Stimulated activated CD4-positive, alpha-beta T cell treated with anti-CD3 and anti-CD28 coated beads, Interleukin-4, amount 100 ng/mL, for 1 hour (primary cell): ENCODE results near the gene FUBP3.

Source experiments
- DNase-seq: peaks from one replicate; pipeline ENCODE4 v3.0.0-alpha.2; 2020

The FUBP3 gene, protein sequence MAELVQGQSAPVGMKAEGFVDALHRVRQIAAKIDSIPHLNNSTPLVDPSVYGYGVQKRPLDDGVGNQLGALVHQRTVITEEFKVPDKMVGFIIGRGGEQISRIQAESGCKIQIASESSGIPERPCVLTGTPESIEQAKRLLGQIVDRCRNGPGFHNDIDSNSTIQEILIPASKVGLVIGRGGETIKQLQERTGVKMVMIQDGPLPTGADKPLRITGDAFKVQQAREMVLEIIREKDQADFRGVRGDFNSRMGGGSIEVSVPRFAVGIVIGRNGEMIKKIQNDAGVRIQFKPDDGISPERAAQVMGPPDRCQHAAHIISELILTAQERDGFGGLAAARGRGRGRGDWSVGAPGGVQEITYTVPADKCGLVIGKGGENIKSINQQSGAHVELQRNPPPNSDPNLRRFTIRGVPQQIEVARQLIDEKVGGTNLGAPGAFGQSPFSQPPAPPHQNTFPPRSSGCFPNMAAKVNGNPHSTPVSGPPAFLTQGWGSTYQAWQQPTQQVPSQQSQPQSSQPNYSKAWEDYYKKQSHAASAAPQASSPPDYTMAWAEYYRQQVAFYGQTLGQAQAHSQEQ

DNA sequence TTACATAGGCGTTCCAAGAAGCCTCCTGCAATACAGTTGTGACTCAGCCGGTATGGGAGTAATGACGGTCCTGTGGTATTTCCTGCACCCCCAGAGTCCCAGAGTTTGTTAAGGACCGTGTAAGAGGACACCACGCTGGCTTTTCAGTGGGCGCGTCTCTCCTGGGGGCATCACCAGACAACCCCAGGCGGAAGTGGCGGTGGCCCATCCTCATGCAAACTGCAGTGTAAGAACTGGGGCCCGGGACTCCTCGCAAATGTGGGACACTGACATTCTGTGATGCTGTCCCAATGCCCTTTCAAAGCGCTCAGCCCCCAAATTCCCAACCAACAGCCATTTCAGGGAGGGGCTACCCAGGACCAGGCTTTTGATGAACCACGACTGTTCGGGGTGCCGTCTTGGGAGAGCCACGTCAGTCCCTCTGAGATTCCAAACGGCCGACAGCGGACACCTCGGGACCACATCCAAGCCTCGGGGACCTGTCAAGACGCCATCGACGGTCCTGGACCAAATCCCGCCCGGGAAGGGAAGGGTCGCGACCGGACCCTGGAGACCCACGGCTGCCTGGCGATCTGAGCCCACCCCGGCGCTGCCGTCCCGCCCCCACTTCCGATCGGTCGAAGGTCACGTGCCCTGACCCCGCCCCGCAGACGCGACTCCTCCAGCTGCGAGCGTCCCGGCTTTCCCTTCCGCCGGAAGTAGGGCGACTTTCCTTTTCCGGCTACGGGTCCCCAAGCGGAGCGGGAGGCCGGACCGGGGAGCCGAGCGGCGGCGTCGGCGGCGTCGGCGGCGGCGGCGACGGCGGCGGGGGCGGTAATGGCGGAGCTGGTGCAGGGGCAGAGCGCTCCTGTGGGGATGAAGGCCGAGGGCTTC, at the start of gene FUBP3:
Gene FUBP3 (plus strand): TSS at position 713 of the 873 bp plus-strand sequence. CDS start 104 bp downstream, at position 817.
- peak; percentile 93 for DNase-seq

DNA sequence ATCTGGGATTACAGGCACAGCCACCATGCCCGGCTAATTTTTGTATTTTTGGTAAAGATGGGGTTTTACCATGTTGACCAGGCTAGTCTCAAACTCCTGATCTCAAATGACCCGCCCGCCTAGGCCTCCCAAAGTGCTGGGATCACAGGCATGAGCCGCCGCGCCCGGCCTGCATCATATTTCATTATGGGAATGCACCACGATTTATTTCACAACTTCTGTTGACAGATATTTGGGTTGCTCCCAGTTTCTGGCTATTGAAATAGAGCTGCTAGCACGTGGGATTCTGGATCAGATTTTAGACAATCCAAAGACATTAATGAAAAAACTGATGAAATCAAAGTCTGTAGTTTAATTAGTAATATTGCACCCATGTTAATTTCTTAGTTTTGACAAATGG, 48.4 kb upstream of the FUBP3 start:
- no peak for DNase-seq

DNA sequence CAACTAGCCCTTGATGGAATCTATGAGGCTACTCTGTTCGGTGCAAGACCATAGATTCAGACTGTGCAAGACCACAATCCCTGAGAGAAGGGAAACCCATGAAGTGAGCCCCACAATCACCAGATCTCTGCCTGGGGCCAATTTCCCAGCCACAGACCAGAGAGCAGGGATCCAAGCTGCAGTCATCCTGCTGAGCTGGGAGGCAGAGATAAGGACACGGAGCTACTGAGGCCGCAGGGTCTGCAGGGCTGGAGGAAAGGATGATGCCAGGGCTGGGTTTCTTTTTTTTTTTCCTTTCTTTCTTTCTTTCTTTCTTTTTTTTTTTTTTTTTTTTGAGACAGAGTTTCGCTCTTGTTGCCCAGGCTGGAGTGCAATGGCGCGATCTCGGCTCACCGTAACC, 47.7 kb upstream of the FUBP3 start:
- no peak for DNase-seq

DNA sequence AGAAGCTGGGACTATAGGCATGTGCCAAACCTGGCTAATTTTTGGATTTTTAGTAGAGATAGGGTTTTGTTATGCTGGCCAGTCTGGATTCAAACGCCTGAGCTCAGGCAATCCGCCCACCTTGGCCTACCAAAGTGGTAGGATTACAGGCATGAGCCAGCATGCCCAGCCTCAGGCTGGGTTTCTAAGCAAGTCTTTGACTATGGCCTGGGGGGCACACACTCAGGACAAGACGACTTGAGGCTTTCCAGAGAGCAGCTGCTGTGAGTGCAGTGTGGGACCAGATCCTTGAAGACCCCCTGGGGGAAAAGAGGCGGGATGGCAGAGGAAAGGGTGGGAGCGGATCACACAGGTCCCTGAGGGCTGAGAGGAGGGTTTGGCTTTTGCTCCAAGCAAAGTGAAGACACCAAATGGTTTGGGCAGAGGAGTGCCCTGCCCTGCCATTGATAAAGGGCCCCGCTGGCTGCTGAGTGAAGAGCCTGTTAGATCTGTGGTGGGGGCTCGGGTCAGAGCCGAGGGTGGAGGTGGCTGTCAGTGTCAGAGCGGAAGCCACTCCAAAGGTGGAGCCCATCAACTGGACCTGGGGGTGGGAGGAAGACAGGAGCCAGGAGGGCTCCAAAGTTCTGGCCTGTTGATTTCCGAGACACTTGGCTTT, 46.8 kb upstream of the FUBP3 start:
- DNase-seq, result no peak

DNA sequence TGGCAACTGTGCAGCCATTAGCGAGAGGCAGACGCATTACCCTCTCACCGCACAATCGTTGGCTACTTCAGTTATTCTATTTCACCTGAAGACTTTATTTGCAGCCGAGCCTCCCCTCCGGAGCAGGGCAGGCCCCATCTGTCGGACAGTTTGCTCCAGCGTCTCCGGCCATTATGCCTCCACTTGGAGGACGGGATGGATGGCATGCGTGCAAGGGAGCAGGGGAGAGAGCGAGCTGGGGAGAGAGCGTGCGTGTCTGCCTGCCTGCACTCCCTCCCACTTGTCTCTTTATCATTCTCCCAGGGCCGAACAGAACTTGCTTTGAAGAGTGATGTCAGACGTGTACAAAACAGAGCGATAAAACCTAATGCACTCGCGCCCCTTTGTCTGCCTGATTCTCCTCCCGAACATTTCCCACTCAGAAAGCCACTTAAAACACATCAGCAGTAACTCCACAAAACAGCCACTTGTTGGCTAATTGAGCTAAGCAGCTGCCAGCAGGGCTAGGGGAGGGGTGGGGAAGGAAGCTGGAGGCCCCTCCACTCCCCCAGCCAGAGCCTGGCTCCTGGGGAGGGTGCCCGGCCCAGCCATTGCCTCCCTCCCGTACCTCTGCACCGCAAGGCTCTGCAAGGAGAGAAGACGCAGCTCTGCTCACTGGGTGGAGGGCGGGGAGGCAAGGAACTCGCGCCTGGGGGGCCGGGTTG, 43.4 kb upstream of the FUBP3 start:
- DNase-seq, result no peak

DNA sequence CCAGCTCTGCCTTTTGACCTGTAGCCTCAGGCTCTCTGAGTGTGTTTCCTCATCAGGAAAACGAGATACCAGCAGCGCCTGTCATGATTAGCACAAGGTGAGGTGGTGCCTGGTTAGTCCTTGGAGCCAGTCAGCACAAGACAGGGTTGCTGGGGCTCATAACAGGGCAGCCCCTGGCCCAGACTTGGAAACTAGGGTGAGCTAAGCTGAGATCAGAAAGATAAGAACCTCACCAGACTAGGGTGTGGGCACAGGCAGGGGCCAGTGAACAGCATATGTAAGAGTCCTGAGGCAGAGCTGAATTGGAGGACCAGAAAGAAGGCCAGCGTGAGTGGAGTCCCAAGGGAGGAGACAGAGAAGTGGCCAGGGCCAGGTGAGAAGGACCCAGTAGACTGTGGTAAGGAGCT, 42.7 kb upstream of the FUBP3 start:
- no peak for DNase-seq

DNA sequence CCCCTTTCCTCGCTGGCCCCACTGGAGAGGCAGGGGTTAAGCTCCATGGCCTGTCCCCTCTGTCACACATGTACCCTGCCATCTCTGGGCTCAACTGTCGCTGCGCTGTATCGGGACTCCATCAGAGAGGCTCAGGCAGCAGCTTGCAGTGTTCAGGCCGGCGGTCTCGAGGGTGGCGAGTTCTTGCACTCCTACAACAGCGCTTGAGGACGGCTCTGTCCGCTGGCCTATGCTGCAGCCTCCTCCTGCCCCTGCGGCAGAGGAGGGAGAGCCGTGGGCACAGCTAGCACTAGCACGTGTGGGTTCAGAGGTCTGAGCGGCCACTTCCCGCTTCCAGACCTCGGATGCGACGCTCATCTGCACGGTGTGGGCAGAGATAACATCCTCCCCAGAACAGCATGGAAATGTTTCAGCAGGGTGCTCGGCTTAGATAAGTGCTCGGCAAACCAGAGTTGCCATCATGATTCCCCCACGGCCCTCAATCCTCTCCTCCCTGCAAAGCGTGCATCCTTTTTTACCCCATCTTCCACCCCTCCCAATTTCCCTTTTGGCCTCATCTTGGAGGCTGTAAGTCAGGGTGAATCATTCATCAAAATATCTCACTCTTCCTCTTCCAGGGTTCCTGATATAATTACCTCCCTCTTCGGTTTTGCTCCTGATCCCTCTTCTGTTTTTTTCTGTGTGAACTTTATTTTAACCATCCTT, 41.9 kb upstream of the FUBP3 start:
- no peak for DNase-seq

DNA sequence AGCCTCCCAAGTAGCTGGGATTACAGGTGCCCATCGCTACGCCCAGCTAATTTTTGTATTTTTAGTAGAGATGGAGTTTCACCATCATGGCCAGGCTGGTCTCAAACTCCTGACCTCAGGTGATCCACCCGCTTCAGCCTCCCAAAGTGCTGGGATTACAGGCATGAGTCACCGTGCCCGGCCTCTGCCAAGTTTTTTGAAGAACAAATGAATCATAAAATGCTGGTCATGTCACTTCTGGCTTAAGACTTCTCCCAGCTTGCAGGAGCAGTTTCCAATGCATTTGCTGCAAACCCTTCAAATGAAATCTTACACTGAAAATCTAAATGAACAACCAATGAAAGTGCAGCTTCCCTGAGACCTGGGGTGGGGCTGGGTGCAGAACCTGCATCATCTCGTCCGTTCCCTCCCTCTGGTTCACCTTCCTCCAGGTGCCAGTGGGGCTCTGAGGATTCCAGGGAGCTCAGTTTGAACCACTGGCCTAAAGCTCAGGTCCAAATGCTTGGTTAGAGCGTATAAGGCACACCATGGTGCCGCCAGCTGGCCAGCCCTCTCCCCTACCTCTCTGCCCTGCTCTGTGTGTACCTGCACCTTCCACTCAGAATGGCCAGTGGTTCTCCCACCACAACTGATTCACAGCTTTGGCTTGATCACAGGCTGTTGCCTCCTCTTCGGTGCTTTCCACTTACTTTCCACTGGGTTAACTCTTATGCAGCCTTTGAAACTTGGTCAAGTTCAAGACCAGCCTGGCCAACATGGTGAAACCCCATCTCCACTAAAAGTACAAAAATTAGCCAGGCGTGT, 39.8 kb upstream of the FUBP3 start:
- DNase-seq, result no peak

DNA sequence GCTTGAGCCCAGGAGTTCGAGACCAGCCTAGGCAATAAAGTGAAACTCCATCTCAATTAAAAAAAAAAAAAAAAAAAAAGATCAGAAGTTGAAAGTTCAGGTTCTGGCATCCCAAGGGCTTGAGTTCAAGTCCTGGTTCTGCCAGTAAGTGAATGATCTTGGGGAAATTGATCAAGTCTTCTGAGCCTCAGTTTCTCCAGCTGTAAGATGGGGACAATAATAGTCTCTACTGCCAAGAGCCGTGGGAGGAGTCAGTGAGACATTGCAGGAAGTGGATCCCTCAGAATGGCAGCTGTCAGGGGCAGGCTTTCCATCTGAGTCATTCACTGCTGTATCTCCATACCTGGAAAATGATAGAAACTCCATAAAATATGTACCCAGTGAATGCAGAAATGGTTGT, 37.8 kb upstream of the FUBP3 start:
- DNase-seq, result no peak

DNA sequence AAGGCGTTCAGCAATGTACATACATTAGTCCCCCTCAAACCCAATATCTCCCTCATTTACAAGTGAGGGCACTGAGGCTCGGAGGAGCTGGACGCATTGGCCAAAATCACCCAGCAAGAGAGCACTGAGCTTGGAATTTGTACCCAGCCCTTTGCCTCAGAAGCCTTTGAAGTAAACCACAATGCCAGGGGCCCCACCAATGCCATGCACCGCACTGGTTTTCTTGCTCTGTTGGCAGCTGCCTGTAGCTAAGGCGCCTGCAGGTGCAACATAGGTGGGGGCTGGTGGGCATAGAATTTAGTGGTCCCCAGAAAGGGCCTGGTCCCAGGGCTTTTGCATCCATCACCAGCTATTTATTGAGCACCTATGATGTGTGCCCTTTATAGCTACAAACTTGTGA, 37.3 kb upstream of the FUBP3 start:
- no peak for DNase-seq

DNA sequence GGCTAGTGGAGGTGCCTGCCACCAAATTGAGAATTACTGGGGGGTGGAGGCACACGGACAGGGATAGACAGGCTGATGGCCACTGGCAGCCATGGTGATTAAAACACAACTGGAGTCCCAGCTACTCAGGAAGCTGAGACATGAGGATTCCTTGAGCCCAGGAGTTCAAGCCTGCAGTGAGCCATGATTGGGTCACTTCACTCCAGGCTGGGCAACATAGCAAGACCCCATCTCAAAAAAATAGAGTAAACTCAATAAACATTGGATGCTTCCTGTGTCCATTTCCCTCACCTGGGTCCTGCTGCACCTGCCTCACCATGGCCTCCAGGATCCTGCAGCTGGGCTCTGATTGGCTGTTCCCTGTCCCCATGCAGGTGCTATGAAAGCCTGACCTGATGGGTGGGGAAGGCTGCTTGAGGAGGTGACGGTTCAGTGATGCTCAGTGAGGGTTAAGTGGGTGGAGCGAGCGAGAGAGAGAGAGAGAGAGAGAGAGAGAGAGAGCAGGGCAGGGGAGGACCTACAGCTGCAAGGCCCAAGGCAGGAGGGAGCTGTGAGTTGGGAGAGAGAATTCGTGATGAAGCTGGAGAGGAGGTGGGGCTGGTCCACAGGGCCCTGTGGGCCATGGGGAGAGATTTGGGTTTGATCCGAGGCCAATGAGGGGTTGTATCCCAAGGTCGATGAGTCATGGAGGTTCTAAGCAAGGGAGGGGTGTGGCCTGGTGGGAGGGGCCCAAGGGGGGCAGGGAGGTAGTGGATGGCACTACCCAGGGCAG, 36.7 kb upstream of the FUBP3 start:
- DNase-seq, result no peak

DNA sequence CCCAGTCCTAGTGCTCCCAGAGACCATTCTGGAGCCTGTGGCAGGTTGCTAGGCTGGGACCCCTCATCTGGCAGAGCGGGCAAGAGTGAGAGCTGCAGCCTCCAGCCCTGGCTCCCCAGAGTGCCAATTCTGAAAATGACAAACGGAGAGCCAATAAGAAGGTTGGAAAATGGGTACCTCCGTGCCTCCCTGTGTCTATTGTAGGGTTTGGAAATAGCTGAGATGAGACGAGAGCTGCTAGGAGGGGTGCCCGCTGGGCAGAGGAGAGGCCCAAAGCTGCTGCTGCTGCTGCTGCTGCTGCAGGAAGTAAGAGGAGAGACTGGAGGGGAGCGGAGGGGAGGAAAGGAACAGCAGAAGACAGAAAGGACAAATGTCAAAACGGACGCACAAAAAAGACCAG, 36.0 kb upstream of the FUBP3 start:
- DNase-seq, result no peak

DNA sequence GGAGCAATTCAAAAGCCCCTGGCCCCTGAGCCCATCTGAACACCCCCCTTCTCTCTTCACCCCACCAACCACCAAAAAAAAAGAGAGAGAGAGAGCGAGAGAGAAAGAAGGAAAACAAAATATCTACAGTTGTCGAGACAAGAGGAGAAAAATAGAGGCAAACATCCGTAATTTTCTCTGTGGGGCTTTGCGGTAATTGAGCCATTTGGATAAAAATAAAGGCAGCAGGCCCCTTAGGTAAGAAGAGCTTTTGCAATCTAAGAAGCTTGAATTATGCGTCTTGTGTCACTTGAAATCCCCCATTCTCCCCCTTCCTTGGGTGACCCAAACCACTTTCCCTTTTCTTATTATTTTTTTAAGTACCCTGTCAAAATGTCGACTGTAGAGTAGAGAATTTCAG, 35.5 kb upstream of the FUBP3 start:
- DNase-seq, result no peak

DNA sequence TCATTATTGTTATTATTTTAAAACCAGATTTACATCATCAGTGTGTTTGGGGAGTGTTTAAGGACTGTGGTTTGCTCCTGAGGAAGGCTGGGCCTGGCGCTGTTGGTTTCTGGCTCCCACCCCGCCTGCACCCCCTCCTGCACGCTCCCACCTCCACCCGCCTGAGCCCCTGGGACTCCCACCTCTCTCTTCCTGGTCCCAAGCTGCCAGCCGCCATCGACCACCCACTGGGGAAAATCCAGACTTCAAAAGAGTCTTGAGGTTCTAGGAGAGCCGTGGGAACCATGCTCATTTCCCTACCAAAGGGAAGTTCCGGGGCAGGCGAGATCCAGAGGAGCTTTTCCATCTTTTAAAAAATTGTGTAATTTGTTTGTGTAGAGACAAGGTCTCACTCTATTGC, 35.0 kb upstream of the FUBP3 start:
- DNase-seq, result no peak

DNA sequence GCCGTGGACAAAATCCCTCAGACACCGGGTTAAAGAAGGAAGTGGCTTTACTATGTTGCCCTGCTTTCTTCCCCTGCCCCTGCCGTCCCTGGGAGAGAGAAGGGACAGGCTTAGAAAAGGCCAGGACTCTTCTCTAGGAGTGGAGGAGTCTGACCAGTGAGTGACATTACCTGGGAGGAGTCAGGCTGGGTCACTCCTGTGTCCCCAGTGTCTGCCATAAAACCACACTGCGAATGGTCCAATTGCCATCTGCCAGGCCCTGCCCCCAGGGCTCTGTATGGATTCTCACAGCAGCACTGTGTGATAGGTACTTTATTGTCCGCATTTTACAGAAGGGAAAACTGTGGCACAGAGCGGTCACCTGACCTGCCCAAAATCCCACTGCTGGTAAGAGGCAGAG, 31.3 kb upstream of the FUBP3 start:
- no peak for DNase-seq

DNA sequence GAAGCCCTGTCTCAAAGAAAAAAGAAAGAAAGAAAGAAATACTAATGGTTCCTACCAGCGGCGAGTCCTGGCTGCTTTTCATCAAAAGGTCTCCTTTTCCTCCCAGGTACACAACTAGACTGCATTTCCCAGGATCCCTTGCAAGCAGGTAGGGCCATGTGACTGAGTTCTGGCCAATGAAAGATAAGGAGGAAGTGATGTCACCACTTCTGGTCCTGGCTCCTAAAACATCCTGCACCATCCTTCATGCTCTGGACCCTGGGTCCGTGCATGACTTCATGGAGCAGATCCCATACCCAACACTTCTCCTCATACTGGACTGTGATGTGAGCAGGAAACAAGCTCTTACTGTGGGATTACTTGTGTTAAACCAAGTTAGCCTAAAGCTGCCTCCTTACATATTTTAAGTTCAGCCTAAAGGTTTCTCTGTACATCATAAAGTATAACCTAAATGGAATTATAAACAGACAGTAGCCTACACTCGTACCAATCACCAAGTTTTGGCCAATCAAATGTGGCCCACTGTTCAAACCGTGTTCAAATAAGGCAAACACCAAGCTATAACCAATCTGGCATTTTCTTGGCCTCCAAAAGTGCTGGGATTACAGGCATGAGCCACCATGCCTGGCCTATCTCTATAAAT, 30.2 kb upstream of the FUBP3 start:
- no peak for DNase-seq

DNA sequence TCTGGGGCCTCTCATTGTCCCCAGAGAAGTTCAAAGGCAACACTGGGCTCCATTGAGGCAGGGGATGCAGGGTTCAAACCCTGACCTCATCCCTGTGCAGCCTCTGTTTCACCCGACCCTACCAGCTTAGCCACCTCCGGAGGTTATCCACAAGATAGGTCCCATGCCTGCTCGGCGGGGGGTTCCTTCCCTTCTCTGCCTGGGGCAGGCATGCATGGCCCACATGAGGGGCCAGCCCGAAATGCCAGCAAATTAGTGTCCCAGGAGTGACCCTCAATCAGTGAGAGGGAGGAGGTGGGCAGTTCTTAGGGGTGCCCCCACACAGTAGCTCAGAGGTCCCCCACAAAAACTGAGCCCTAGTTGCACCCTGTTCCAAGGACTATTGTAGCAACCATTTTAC, 24.8 kb upstream of the FUBP3 start:
- no peak for DNase-seq

DNA sequence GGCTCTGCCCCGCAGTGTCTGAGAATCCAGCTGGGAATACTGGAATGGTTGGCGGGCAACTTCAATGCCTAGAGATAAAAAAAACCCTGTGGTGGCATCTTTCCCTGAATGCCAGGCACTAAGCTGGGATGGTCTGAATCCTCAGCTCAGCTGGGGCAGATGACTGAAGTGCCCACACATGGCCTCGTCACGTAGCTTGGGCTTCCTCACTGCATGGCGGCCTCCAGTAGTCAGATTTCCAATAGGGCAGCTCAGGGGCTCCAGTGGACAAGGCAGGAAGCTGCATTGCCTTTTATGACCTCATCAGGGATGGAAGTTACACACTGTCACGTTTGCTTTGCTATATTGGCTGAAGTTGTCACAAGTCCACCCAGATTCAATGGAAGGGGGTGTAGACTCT, 24.3 kb upstream of the FUBP3 start:
- no peak for DNase-seq

DNA sequence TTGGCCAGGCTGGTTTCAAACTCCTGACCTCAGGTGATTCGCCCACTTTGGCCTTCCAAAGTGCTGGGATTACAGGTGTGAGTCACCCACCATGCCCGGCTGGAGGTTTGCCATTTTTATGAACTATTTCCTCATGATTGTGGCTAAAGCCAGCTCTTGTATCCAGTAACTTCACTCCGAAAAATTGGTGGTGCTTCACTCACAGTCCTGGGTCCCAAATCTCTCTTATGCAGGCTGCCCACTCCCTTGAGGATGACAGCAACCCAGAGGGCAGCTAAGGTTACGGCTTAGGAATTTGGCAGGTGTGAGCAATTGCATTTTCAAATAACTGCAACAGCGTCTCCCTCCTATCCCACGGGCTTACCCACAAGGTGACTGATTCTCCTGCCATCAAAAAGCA, 23.4 kb upstream of the FUBP3 start:
- DNase-seq, result no peak
